Activated CD4-positive, alpha-beta T cell treated with anti-CD3 and anti-CD28 coated beads for 36 hours (primary cell): ENCODE data around the gene KLF5. TPM values are rescaled to one million over a fixed set of nuclear protein-coding genes. Genes with fewer than 3 reads are reported as not detected.

Experiments used
- ATAC-seq: fragments of 200-7000 bp; cut with Tn5 transposase; one replicate; pipeline ENCODE4 v1.10.0; 2021; ENCODE audit warnings: mild to moderate bottlenecking, moderate library complexity
- CTCF ChIA-PET: fragments of 350-600 bp; sonication (Branson Sonifier 250); formaldehyde crosslinking; loops from one replicate; lab custom pipeline; 2021; ENCODE audit warnings: antibody characterized with exemption; lab: Charles Lee
- POLR2A ChIA-PET: fragments of 350-600 bp; sonication (Branson Sonifier 250); formaldehyde crosslinking; loops from one replicate; lab custom pipeline; 2021; ENCODE audit warnings: antibody characterized with exemption, inconsistent platforms; lab: Charles Lee
- DNase-seq: peaks from one replicate; pipeline ENCODE4 v3.0.0-alpha.2; 2020
- H3K27ac Mint-ChIP-seq: one replicate; pipeline ENCODE4 v1.8.0; 2021; ENCODE audit warnings: mixed read lengths
- H3K27me3 Mint-ChIP-seq: one replicate; pipeline ENCODE4 v1.8.0; 2021; ENCODE audit warnings: mixed read lengths
- H3K36me3 Mint-ChIP-seq: one replicate; pipeline ENCODE4 v1.8.0; 2021; ENCODE audit warnings: low read depth, mixed read lengths
- H3K4me1 Mint-ChIP-seq: one replicate; pipeline ENCODE4 v1.8.0; 2021; ENCODE audit warnings: mixed read lengths
- H3K4me3 Mint-ChIP-seq: one replicate; pipeline ENCODE4 v1.8.0; 2021; ENCODE audit warnings: mild to moderate bottlenecking, moderate library complexity, mixed read lengths
- H3K9me3 Mint-ChIP-seq: one replicate; pipeline ENCODE4 v1.8.0; 2021; ENCODE audit warnings: low read depth, mixed read lengths
- intact Hi-C, 2 experiments: fragments of 100-400 bp; cut with DNase I in 1 of 2; cut with micrococcal nuclease in 1 of 2; formaldehyde crosslinking; loops; one replicate each; pipeline versions ENCODE4 v1.14.2 to v1.15.1; 2022 to 2024; cut with DNase I, micrococcal nuclease
- total RNA-seq, 2 experiments: library from RNA; stranded (reverse); gene quantifications; one replicate each; pipeline ENCODE4 v1.2.3, GENCODE V29; 2021

The KLF5 gene
- total RNA-seq, 2 experiments from 2014 or later, result 2.3 to 4.6 TPM

- Mint-ChIP-seq H3K27me3 (no peaks in the 10 kb centered on the region), H3K4me3 (no peak overlapping the region), H3K9me3 (no peaks in the 10 kb centered on the region), H3K27ac (no peak overlapping the region), H3K36me3 (peaks cover 4% of the 10 kb centered on the region), H3K4me1 (peaks cover 5% of the 10 kb centered on the region)
- intact Hi-C loops, result no loop called here
- ATAC-seq (no peak), DNase-seq (no peak)
- CTCF ChIA-PET, result no interaction called here
- POLR2A ChIA-PET, result interaction anchor here (0.7 kb wide), 1 partner anchor 1834 kb away, joined by 15 read pairs; no protein-coding TSS in a partner anchor
These were observed 15.2 kb downstream of the KLF5 start for GRCh38 chr13:73074014-73074413.

GRCh38 chr13:73074926-73075325, 16.1 kb downstream of the KLF5 start:
- Mint-ChIP-seq H3K9me3 (no peaks in the 10 kb centered on the region), H3K4me3 (no peak overlapping the region), H3K36me3 (peaks cover 4% of the 10 kb centered on the region), H3K27ac (no peak overlapping the region), H3K27me3 (no peaks in the 10 kb centered on the region), H3K4me1 (peaks cover 5% of the 10 kb centered on the region)
- intact Hi-C loops, result no loop called here
- DNase-seq (no peak), ATAC-seq (no peak)
- CTCF ChIA-PET, result interaction anchor here (0.9 kb wide), 1 partner anchor 11 kb away, joined by 3 read pairs; no protein-coding TSS in a partner anchor
- POLR2A ChIA-PET, result interaction anchor here (0.7 kb wide), 1 partner anchor 1833 kb away, joined by 15 read pairs; no protein-coding TSS in a partner anchor

GRCh38 chr13:73075546-73075945, 16.7 kb downstream of the KLF5 start:
- Mint-ChIP-seq H3K4me1 (peaks cover 5% of the 10 kb centered on the region), H3K27ac (no peak overlapping the region), H3K4me3 (no peak overlapping the region), H3K36me3 (peaks cover 4% of the 10 kb centered on the region), H3K9me3 (no peaks in the 10 kb centered on the region), H3K27me3 (no peaks in the 10 kb centered on the region)
- POLR2A ChIA-PET, result no interaction called here
- intact Hi-C loops, result no loop called here
- CTCF ChIA-PET, result interaction anchor here (0.9 kb wide), 1 partner anchor 10 kb away, joined by 3 read pairs; no protein-coding TSS in a partner anchor
- ATAC-seq, result no peak
- no peak for DNase-seq

- H3K27ac Mint-ChIP-seq, result no peak overlapping the region
These were observed 17.1 kb downstream of the KLF5 start for GRCh38 chr13:73075954-73076353.

GRCh38 chr13:73077865-73078264, 19.1 kb downstream of the KLF5 start:
- ATAC-seq (no peak), DNase-seq (no peak)
- intact Hi-C loops, result no loop called here
- H3K27me3 Mint-ChIP-seq, result peaks cover 2% of the 10 kb centered on the region
- CTCF ChIA-PET, result no interaction called here
- peaks cover 5% of the 10 kb centered on the region for H3K4me1 Mint-ChIP-seq
- H3K27ac Mint-ChIP-seq, result no peak overlapping the region
- H3K9me3 Mint-ChIP-seq, result no peaks in the 10 kb centered on the region
- H3K4me3 Mint-ChIP-seq, result no peak overlapping the region
- H3K36me3 Mint-ChIP-seq, result peaks cover 4% of the 10 kb centered on the region
- POLR2A ChIA-PET, result no interaction called here

More at GRCh38 chr13:73075954-73076353, 17.1 kb downstream of the KLF5 start:
- Mint-ChIP-seq H3K4me1 (peaks cover 5% of the 10 kb centered on the region), H3K36me3 (peaks cover 4% of the 10 kb centered on the region), H3K27me3 (no peaks in the 10 kb centered on the region), H3K4me3 (no peak overlapping the region), H3K9me3 (no peaks in the 10 kb centered on the region)
- CTCF ChIA-PET, result interaction anchor here (0.9 kb wide), 1 partner anchor 10 kb away, joined by 3 read pairs; no protein-coding TSS in a partner anchor
- DNase-seq (no peak), ATAC-seq (no peak)
- POLR2A ChIA-PET, result no interaction called here
- intact Hi-C loops, result no loop called here

GRCh38 chr13:73079359-73079758, 20.6 kb downstream of the KLF5 start:
- no peaks in the 10 kb centered on the region for H3K9me3 Mint-ChIP-seq
- DNase-seq (no peak), ATAC-seq (no peak)
- H3K4me1 Mint-ChIP-seq, result no peaks in the 10 kb centered on the region
- H3K27ac Mint-ChIP-seq, result no peak overlapping the region
- peaks cover 4% of the 10 kb centered on the region for H3K36me3 Mint-ChIP-seq
- peaks cover 2% of the 10 kb centered on the region for H3K27me3 Mint-ChIP-seq
- POLR2A ChIA-PET, result no interaction called here
- CTCF ChIA-PET, result no interaction called here
- H3K4me3 Mint-ChIP-seq, result no peak overlapping the region
- intact Hi-C loops, result no loop called here

GRCh38 chr13:73081256-73081915, 22.6 kb downstream of the KLF5 start:
- peaks cover 2% of the 10 kb centered on the region for H3K27me3 Mint-ChIP-seq
- H3K4me1 Mint-ChIP-seq, result no peaks in the 10 kb centered on the region
- H3K36me3 Mint-ChIP-seq, result no peaks in the 10 kb centered on the region
- no peak for ATAC-seq
- ChIA-PET POLR2A (no interaction called here), CTCF (no interaction called here)
- H3K9me3 Mint-ChIP-seq, result no peaks in the 10 kb centered on the region
- no peak overlapping the region for H3K27ac Mint-ChIP-seq
- no peak for DNase-seq
- intact Hi-C loops, result no loop called here
- H3K4me3 Mint-ChIP-seq, result no peak overlapping the region

- no peaks in the 10 kb centered on the region for H3K36me3 Mint-ChIP-seq
- POLR2A ChIA-PET, result no interaction called here
- no peaks in the 10 kb centered on the region for H3K4me1 Mint-ChIP-seq
- CTCF ChIA-PET, result no interaction called here
- H3K27ac Mint-ChIP-seq, result no peak overlapping the region
- DNase-seq (no peak), ATAC-seq (no peak)
- no peak overlapping the region for H3K4me3 Mint-ChIP-seq
- H3K9me3 Mint-ChIP-seq, result peaks cover under 1% of the 10 kb centered on the region
- peaks cover 2% of the 10 kb centered on the region for H3K27me3 Mint-ChIP-seq
- intact Hi-C loops, result no loop called here
These were observed 23.7 kb downstream of the KLF5 start for GRCh38 chr13:73082471-73082870.

- no peak for ATAC-seq
- Mint-ChIP-seq H3K9me3 (peaks cover 2% of the 10 kb centered on the region), H3K4me3 (no peak overlapping the region), H3K27ac (no peak overlapping the region), H3K27me3 (peaks cover 2% of the 10 kb centered on the region), H3K4me1 (no peaks in the 10 kb centered on the region), H3K36me3 (no peaks in the 10 kb centered on the region)
- intact Hi-C loops, result no loop called here
- ChIA-PET CTCF (no interaction called here), POLR2A (no interaction called here)
- DNase-seq, result no peak
These were observed 24.1 kb downstream of the KLF5 start for GRCh38 chr13:73082895-73083294.

GRCh38 chr13:73088332-73088935, 29.6 kb downstream of the KLF5 start:
- Mint-ChIP-seq H3K27ac (no peak overlapping the region), H3K9me3 (peaks cover 2% of the 10 kb centered on the region), H3K4me1 (peaks cover 12% of the 10 kb centered on the region), H3K4me3 (no peak overlapping the region), H3K27me3 (no peaks in the 10 kb centered on the region), H3K36me3 (no peaks in the 10 kb centered on the region)
- CTCF ChIA-PET, result no interaction called here
- DNase-seq, result no peak
- intact Hi-C loops, result no loop called here
- ATAC-seq, result no peak
- POLR2A ChIA-PET, result no interaction called here

GRCh38 chr13:73089213-73089612, 30.4 kb downstream of the KLF5 start:
- ChIA-PET POLR2A (no interaction called here), CTCF (no interaction called here)
- intact Hi-C loops, result no loop called here
- ATAC-seq (no peak), DNase-seq (no peak)
- Mint-ChIP-seq H3K36me3 (no peaks in the 10 kb centered on the region), H3K9me3 (peaks cover 2% of the 10 kb centered on the region), H3K27ac (no peak overlapping the region), H3K27me3 (no peaks in the 10 kb centered on the region), H3K4me3 (no peak overlapping the region), H3K4me1 (peaks cover 12% of the 10 kb centered on the region)
